ENCODE measurements around the gene POLD3. TPM values are rescaled to one million over a fixed set of nuclear protein-coding genes. Genes with fewer than 3 reads are reported as not detected.

The POLD3 gene
- total and polyA plus RNA-seq, 7 donors: 11.2 to 23.0 (median 14.1) TPM

DNA sequence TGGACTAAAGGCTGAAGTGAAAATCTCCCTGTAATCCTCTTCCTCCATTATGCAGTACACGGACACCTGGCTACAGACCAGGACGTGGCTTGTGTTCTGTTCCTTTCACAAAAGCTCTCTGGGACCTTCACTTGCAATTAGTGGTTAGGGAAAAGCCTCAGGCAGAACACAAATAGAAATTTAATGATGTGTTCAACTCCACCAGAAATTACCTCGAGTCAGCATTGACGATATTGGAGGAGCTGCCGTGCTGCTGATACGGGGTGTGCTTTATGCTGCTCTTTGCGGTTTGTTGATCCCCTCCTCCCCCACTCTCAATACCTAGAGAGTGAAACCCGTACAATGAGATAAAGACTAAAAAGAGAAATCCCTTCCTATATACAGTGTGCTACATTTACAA, 48.9 kb downstream of the POLD3 start:
- H3K27me3 ChIP-seq: no peaks in the 10 kb centered on the region
- no peak for DNase-seq
- no peak overlapping the region for H3K4me3 ChIP-seq
- 95 to 97% methylated on average over 8 of the region's 8 CpGs for WGBS, 2 donors
- peaks cover 0 to 81% (median 64%) of the 10 kb centered on the region in 4 donors for H3K4me1 ChIP-seq
- H3K9me3 ChIP-seq: no peaks in the 10 kb centered on the region
- peak overlapping the region in 2 of 4 donors; percentile 85 to 89 for H3K27ac ChIP-seq
- TF ChIP-seq EP300 (IDR thresholded peaks at IDR 0.05): no peak
- peaks cover 0 to 14% (median 3%) of the 10 kb centered on the region in 4 donors for H3K36me3 ChIP-seq
- intact Hi-C loops (cut with DNase I): no loop called here

DNA sequence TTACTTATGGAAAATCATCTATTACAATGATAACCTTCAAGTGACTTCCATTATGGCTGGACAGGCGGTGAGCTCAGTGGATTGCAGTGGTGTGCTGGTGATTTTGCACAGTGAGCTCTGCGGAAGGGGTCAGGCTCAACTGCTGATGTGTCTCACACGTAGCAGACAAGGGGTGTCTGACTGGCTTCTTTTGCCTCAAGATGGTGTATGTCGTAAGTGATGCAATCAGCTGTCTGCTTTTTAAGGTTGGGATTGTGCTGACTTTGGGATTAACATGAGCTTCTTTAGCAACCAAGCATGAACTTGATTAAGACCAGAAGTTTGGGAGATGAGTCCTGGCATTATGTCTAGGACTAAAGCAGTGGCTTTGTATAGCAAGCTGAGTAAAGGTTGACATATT, 49.5 kb downstream of the POLD3 start:
- Histone ChIP-seq H3K4me1 (peaks cover 0 to 81% (median 68%) of the 10 kb centered on the region in 4 donors), H3K27ac (peak overlapping the region in 3 of 4 donors; percentile 81 to 89 (median 85)), H3K27me3 (no peaks in the 10 kb centered on the region), H3K9me3 (no peaks in the 10 kb centered on the region), H3K36me3 (peaks cover 0 to 14% (median 3%) of the 10 kb centered on the region in 4 donors), H3K4me3 (no peak overlapping the region)
- DNase-seq: no peak
- TF ChIP-seq POLR2AphosphoS5 (IDR thresholded peaks at IDR 0.05) (no peak), EP300 (IDR thresholded peaks at IDR 0.05) (no peak), POLR2A (IDR thresholded peaks at IDR 0.05) (no peak)
- TF ChIP-seq, protein P1, sequence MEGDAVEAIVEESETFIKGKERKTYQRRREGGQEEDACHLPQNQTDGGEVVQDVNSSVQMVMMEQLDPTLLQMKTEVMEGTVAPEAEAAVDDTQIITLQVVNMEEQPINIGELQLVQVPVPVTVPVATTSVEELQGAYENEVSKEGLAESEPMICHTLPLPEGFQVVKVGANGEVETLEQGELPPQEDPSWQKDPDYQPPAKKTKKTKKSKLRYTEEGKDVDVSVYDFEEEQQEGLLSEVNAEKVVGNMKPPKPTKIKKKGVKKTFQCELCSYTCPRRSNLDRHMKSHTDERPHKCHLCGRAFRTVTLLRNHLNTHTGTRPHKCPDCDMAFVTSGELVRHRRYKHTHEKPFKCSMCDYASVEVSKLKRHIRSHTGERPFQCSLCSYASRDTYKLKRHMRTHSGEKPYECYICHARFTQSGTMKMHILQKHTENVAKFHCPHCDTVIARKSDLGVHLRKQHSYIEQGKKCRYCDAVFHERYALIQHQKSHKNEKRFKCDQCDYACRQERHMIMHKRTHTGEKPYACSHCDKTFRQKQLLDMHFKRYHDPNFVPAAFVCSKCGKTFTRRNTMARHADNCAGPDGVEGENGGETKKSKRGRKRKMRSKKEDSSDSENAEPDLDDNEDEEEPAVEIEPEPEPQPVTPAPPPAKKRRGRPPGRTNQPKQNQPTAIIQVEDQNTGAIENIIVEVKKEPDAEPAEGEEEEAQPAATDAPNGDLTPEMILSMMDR (IDR thresholded peaks at IDR 0.05): no peak
- WGBS, 2 donors: 95 to 97% methylated on average over 4 of the region's 4 CpGs
- intact Hi-C loops (cut with DNase I): loop anchor here (2.0 kb wide), 1 partner anchor 27 kb away; no protein-coding TSS in a partner anchor

DNA sequence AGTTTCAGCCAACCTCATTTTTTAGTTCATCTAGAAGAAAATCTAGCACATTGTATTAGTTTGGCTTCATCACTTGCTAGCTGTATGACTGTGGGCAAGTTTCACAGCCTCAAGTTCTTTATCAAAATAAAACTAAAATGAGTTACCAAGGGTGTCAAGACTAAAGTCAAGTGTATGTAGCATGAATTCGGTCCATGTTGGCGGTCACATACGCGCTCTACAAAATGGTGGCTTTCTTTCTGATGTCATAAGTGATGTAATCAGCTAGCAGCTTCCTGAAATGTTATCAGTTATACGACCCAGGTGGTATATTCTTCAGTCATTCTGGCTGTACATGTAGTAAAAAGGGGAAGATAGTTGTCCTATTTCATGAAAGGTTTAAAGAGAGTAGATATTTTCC, 50.5 kb downstream of the POLD3 start:
- Histone ChIP-seq H3K27ac (peak overlapping the region; percentile 76 to 89 (median 83)), H3K4me1 (peaks cover 0 to 76% (median 62%) of the 10 kb centered on the region in 4 donors), H3K27me3 (no peaks in the 10 kb centered on the region), H3K9me3 (no peaks in the 10 kb centered on the region), H3K36me3 (peaks cover 0 to 14% (median 3%) of the 10 kb centered on the region in 4 donors), H3K4me3 (no peak overlapping the region)
- intact Hi-C loops (cut with DNase I): loop anchor here (2.0 kb wide), 1 partner anchor 28 kb away; no protein-coding TSS in a partner anchor
- WGBS, 2 donors: 89 to 94% methylated on average over 5 of the region's 5 CpGs
- TF ChIP-seq EP300 (IDR thresholded peaks at IDR 0.05) (no peak), POLR2AphosphoS5 (IDR thresholded peaks at IDR 0.05) (no peak), POLR2A (IDR thresholded peaks at IDR 0.05) (no peak)
- TF ChIP-seq, protein P1 (IDR thresholded peaks at IDR 0.05): no peak
- DNase-seq: no peak

DNA sequence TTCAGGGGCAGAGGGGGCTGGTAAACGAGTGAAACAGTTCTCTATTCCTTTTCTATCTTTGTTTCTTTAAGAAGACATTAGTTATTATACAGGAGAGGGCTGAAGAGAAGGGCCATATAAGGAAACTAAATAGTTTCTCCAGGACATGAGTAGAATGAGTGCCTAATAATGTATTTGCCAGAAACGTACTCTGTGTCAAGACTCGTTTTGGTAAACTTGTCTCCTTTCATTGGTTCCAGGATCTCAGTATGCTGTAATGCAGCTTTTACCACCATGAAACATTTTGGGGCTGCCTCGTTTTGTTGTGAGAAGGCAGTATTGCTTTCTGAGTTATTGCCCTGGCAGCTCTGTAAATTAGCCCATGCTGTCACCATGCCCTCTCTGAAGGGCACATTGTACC, 51.7 kb downstream of the POLD3 start:
- H3K4me1 ChIP-seq: peaks cover 0 to 76% (median 52%) of the 10 kb centered on the region in 4 donors
- peaks cover 0 to 14% (median 3%) of the 10 kb centered on the region in 4 donors for H3K36me3 ChIP-seq
- H3K27ac ChIP-seq: peak overlapping the region; percentile 76 to 89 (median 83)
- no peak for TF ChIP-seq POLR2A (IDR thresholded peaks at IDR 0.05)
- peak in 2 of 4 donors; percentile 56 to 59 for TF ChIP-seq EP300 (IDR thresholded peaks at IDR 0.05)
- peak; percentile 41 to 77 (median 54) for TF ChIP-seq POLR2AphosphoS5 (IDR thresholded peaks at IDR 0.05)
- H3K4me3 ChIP-seq: no peak overlapping the region
- H3K9me3 ChIP-seq: no peaks in the 10 kb centered on the region
- DNase-seq: no peak
- intact Hi-C loops (cut with DNase I): loop anchor here (2.0 kb wide), 1 partner anchor 53 kb away; no protein-coding TSS in a partner anchor
- WGBS, 2 donors: 81 to 89% methylated on average over 4 of the region's 4 CpGs
- no peaks in the 10 kb centered on the region for H3K27me3 ChIP-seq

DNA sequence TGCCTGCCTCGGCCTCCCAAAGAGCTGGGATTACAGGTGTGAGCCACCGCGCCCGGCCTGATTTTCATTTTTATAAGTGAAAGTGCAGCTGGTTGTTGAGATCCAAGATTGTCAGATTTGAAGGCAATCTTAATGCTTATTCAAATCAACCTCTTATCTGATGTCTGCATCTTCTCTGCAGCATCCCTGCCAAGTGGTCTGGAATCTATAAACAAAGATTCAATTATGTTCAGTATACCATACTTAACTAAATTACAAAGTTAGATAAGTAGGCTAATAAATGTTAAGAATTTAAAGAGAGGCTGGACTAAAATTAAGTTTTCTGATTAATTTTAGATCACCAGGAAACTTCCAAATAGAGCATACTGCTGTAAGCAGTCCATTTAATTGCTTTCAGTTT, 53.8 kb downstream of the POLD3 start:
- intact Hi-C loops (cut with DNase I): no loop called here
- TF ChIP-seq POLR2A (IDR thresholded peaks at IDR 0.05): no peak
- TF ChIP-seq EP300 (IDR thresholded peaks at IDR 0.05): no peak
- no peak for TF ChIP-seq POLR2AphosphoS5 (IDR thresholded peaks at IDR 0.05)
- TF ChIP-seq, protein P1 (IDR thresholded peaks at IDR 0.05): no peak
- Histone ChIP-seq H3K27ac (peak overlapping the region in 3 of 4 donors; percentile 81 to 89 (median 85)), H3K4me3 (no peak overlapping the region), H3K9me3 (no peaks in the 10 kb centered on the region), H3K36me3 (peaks cover 0 to 4% (median under 1%) of the 10 kb centered on the region in 4 donors), H3K27me3 (no peaks in the 10 kb centered on the region), H3K4me1 (peaks cover 0 to 89% (median 62%) of the 10 kb centered on the region in 4 donors)
- no peak for DNase-seq
- WGBS, 2 donors: 91 to 96% methylated on average over 4 of the region's 4 CpGs

All from sigmoid colon (tissue), 7 donors.